Measurements from ENCODE around the gene NUDT7.

Gene NUDT7

GRCh38 chr16:77749415-77749814 lies 27.1 kb downstream of the NUDT7 start:
- TF ChIP-seq CTCF (conservative IDR thresholded peaks at IDR 0.05; ENCODE audit: low read depth), result no peak
- no peak overlapping the region for H3K27ac ChIP-seq
- POLR2A ChIA-PET (ENCODE audit: low non-redundant PET), result no interaction called here
- CTCF ChIA-PET, result no interaction called here
- no peak for DNase-seq (ENCODE audit: low spot score)

GRCh38 chr16:77758046-77758445 lies 35.7 kb downstream of the NUDT7 start:
- no peak for TF ChIP-seq CTCF (conservative IDR thresholded peaks at IDR 0.05; ENCODE audit: low read depth)
- CTCF ChIA-PET, result no interaction called here
- no peak for DNase-seq (ENCODE audit: low spot score)
- H3K27ac ChIP-seq, result no peak overlapping the region
- POLR2A ChIA-PET (ENCODE audit: low non-redundant PET), result no interaction called here

- DNase-seq (ENCODE audit: low spot score), result no peak
- TF ChIP-seq CTCF (conservative IDR thresholded peaks at IDR 0.05; ENCODE audit: low read depth), result no peak
- POLR2A ChIA-PET (ENCODE audit: low non-redundant PET), result no interaction called here
- no peak overlapping the region for H3K27ac ChIP-seq
- CTCF ChIA-PET, result no interaction called here
These were observed 36.2 kb downstream of the NUDT7 start for GRCh38 chr16:77758508-77758907.

DNA sequence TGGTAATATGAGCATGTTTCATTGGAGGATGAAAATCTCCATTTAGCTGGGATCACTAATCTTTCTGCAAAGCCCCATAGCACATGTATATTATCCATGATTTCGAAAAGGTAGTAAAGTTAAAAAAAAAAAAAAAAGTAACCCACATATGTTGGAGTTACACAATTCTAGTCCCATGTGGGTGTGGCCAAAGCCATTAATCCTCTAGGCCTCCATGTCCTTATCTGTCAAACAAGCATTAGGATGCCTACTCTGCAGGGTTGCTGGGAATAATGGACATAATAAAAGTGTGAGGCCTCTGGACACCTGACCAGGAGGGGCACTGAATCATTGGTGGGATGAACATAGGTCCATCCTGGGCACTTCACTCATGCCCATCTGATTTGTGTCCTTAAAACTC lies 36.9 kb downstream of the NUDT7 start:
- ChIA-PET POLR2A (ENCODE audit: low non-redundant PET) (no interaction called here), CTCF (no interaction called here)

DNA sequence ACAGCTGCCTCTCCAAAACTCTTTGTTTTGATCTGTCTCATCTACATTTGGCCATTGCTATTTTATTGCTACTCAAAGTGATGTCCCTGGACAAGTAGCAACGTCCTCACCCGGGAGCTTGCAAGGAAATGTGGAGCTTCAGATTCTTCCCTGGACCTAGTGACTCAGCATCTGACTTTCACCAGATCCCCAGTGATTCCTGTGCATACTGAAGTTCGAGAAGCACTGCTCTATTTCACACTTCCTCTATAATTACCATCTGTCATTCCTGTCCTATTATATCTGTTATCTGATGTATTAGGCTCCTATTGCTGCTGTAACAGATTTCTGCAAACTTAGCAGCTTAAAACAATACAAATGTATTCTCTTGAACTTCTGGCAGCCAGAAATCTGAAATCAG lies 37.5 kb downstream of the NUDT7 start:
- no peak for DNase-seq (ENCODE audit: low spot score)
- ChIA-PET POLR2A (ENCODE audit: low non-redundant PET) (no interaction called here), CTCF (no interaction called here)
- no peak for TF ChIP-seq CTCF (conservative IDR thresholded peaks at IDR 0.05; ENCODE audit: low read depth)
- no peak overlapping the region for H3K27ac ChIP-seq

More for the DNA sequence above, 36.9 kb downstream of the NUDT7 start:
- H3K27ac ChIP-seq, result no peak overlapping the region
- no peak for DNase-seq (ENCODE audit: low spot score)
- no peak for TF ChIP-seq CTCF (conservative IDR thresholded peaks at IDR 0.05; ENCODE audit: low read depth)

GRCh38 chr16:77760800-77761199 lies 38.5 kb downstream of the NUDT7 start:
- no peak overlapping the region for H3K27ac ChIP-seq
- CTCF ChIA-PET, result no interaction called here
- POLR2A ChIA-PET (ENCODE audit: low non-redundant PET), result interaction anchor here (0.6 kb wide), 1 partner anchor 32 kb away, joined by 3 read pairs; no protein-coding TSS in a partner anchor
- no peak for DNase-seq (ENCODE audit: low spot score)
- no peak for TF ChIP-seq CTCF (conservative IDR thresholded peaks at IDR 0.05; ENCODE audit: low read depth)

GRCh38 chr16:77761204-77761603 lies 38.9 kb downstream of the NUDT7 start:
- TF ChIP-seq CTCF (conservative IDR thresholded peaks at IDR 0.05; ENCODE audit: low read depth), result no peak
- no peak overlapping the region for H3K27ac ChIP-seq
- no peak for DNase-seq (ENCODE audit: low spot score)
- ChIA-PET POLR2A (ENCODE audit: low non-redundant PET) (interaction anchor here (0.6 kb wide), 1 partner anchor 32 kb away, joined by 3 read pairs; no protein-coding TSS in a partner anchor), CTCF (no interaction called here)

Measured in RWPE1 (cell line).